Progenitor cell of endocrine pancreas (in vitro differentiated cells): Measurements from ENCODE around the gene STING1. TPM values are rescaled to one million over a fixed set of nuclear protein-coding genes. Genes with fewer than 3 reads are reported as not detected.
"Not testable (repeated sequence)": the region's sequence is repeated elsewhere in the genome, so short reads cannot be mapped to it uniquely, and the experiment has no call there.

Experiments used
- DNase-seq: peaks from one replicate; pipeline ENCODE4 v3.0.0; 2021; ENCODE audit warnings: low spot score; ENCODE audit not compliant: unreplicated experiment
- H3K27ac Mint-ChIP-seq: 2 replicates; pipeline ENCODE4 v1.8.0; 2021; ENCODE audit warnings: mild to moderate bottlenecking, moderate library complexity, mixed read lengths
- H3K27me3 Mint-ChIP-seq: 2 replicates; pipeline ENCODE4 v1.8.0; 2021; ENCODE audit warnings: mixed read lengths
- H3K36me3 Mint-ChIP-seq: 2 replicates; pipeline ENCODE4 v1.8.0; 2022; ENCODE audit warnings: mixed read lengths; ENCODE audit not compliant: insufficient read depth
- H3K4me1 Mint-ChIP-seq: 2 replicates; pipeline ENCODE4 v1.8.0; 2021; ENCODE audit warnings: low read depth, mixed read lengths
- H3K4me3 Mint-ChIP-seq: 2 replicates; pipeline ENCODE4 v1.8.0; 2021; ENCODE audit warnings: low read depth, mild to moderate bottlenecking, moderate library complexity, mixed read lengths
- H3K9me3 Mint-ChIP-seq: 2 replicates; pipeline ENCODE4 v1.8.0; 2021; ENCODE audit warnings: low read depth, mixed read lengths
- total RNA-seq: library from RNA; stranded (reverse); gene quantifications from 2 replicates; pipeline ENCODE4 v1.2.1, GENCODE V29; 2021
- TF ChIP-seq, protein P1 (sequence below): fragments of 200-600 bp; sonication (generic); IDR thresholded peaks from one replicate; pipeline ENCODE4 v1.5.0; 2021; ENCODE audit warnings: antibody characterized with exemption, mild to moderate bottlenecking; ENCODE audit not compliant: unreplicated experiment

STING1 gene
- total RNA-seq, 1 donor from 2014 or later = not detected

DNA sequence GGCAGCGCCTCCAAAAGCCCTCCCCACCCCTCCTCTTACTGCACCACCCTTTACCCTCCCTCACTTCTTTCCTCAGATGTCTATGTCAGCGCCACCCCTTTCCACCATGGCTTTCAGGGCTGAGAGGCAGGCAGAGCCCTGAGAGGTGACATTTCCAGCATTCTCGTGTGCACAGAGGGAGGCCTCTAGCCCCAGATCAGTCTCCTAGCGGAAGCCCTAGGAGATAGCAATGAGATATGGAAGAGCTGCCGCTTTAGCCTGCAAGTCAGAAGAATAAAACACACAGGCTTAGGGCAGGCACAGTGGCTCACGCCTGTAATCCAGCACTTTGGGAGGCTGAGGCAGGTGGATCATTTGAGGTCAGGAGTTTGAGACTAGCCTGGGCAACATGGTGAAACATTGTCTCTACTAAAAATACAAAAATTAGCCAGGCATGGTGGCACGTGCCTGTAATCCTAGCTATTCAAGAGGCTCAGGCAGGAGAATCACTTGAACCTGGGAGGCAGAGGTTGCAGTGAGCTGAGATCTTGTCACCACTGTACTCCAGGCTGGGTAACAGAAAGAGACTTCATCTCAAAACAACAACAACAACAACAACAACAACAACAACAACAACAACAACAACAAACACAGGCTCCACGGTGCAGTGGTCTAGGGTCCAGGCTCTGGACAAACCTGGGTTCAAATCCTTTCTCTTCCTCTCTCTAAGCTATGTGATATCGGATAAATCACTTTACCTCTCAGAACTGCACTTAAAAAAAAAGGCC, 3.7 kb downstream of the STING1 start:
- H3K27ac Mint-ChIP-seq, H3K4me1 Mint-ChIP-seq, H3K4me3 Mint-ChIP-seq, H3K9me3 Mint-ChIP-seq, DNase-seq, H3K36me3 Mint-ChIP-seq, H3K27me3 Mint-ChIP-seq: not testable (repeated sequence)
- TF ChIP-seq, protein P1, sequence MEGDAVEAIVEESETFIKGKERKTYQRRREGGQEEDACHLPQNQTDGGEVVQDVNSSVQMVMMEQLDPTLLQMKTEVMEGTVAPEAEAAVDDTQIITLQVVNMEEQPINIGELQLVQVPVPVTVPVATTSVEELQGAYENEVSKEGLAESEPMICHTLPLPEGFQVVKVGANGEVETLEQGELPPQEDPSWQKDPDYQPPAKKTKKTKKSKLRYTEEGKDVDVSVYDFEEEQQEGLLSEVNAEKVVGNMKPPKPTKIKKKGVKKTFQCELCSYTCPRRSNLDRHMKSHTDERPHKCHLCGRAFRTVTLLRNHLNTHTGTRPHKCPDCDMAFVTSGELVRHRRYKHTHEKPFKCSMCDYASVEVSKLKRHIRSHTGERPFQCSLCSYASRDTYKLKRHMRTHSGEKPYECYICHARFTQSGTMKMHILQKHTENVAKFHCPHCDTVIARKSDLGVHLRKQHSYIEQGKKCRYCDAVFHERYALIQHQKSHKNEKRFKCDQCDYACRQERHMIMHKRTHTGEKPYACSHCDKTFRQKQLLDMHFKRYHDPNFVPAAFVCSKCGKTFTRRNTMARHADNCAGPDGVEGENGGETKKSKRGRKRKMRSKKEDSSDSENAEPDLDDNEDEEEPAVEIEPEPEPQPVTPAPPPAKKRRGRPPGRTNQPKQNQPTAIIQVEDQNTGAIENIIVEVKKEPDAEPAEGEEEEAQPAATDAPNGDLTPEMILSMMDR = peak; percentile 7

DNA sequence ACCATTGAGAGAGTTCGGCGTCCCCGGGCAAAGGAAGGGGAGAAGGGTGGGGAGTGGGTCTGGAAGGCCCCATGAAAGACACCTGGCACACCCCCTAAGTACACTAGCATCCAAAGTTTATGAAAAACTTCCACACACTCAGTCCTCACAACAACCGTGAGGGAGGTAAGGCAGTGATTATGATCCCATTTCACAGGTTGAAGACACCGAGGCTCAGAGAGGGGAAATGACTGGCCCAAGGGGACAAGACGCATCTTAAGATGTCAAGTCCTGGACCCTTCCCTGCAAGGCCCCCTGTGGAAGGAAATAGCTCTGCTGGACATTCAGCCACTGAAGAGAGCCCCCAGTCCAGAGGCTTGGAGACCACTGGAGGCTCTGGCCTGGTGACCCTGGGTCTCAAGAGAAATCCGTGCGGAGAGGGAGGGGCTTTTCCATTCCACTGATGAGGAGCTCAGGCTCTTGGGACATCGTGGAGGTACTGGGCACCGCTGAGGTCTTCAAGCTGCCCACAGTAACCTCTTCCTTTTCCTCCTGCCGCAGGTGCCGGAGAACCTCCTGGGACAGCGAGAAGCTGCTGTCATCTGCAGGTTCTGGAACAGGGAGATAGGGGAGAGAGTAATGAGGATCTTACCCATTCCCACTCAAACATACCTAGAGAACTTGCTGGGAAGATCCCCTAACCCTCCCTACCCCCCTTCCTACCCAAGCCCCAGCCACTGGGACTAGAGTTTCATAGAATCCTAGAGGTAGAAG, 6.5 kb downstream of the STING1 start:
- H3K4me3 Mint-ChIP-seq = no peak overlapping the region
- no peak overlapping the region for H3K27ac Mint-ChIP-seq
- TF ChIP-seq, protein P1 = no peak
- no peaks in the 10 kb centered on the region for H3K9me3 Mint-ChIP-seq
- no peaks in the 10 kb centered on the region for H3K4me1 Mint-ChIP-seq
- H3K36me3 Mint-ChIP-seq = no peaks in the 10 kb centered on the region
- no peak for DNase-seq
- H3K27me3 Mint-ChIP-seq = peaks cover 13% of the 10 kb centered on the region

DNA sequence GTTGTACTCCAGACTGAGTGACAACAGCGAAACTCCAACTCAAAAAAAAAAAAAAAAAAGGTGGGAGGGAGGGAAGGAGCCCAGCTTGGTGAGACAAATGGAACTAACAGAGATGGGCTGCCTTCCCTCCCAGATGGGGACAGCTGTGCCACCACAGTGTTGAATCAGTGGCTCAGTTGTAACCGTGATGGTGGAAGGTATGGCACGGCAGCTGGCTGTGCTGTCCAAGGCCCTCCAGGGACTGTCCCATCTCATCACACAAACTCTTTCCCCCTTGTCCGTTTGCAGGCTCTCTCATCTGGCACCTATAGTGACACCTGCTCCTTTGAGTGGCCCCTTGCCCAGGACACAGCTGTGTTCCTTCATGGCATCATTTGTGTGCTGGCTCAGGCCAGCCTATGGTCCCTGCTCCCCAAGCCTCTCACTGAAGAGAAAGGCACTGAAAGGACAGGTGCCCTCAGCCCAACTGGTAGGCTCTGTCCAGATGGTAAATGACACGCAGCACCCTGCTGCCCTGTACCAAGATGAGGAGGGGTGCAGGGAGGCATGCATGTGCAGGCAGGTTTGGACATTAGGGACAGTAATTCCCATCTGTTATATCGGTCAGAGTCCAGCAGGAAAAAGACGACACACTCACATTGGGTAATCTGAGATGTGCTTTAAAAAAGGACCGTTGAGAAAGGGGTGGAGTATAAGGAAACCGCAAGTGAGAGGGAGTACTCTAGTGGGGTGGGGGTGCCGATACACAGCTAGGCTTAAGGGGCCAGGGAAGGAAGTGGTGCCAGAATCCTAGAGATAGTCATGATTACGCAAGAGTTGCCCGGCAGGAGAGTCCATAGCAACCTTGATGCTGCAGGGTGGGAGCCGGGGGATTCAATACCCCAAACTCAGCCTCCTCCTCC, 7.4 kb downstream of the STING1 start:
- TF ChIP-seq, protein P1 = no peak
- Mint-ChIP-seq H3K4me1 (no peaks in the 10 kb centered on the region), H3K36me3 (no peaks in the 10 kb centered on the region), H3K27ac (no peak overlapping the region), H3K4me3 (no peak overlapping the region), H3K9me3 (no peaks in the 10 kb centered on the region), H3K27me3 (peaks cover 13% of the 10 kb centered on the region)
- no peak for DNase-seq

DNA sequence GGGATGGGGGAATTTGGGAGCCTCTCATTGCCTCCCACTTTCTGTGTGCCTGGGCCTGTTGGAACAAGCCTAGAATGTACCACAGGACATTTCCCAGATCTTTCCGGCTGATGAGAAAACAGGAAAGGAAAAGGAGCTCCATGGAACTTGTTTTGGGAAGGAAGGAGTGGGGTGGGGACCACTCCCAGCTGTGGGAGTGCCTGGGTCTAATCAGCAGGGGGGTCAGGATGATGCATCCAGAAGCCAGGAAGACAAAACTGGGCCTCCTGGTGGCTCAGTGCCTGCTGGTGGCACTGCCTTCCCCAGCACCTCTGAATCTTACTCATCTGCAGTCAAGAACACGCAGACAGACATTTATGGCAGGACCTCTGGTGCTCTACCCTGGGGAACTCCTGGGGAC, 9.0 kb downstream of the STING1 start:
- Mint-ChIP-seq H3K36me3 (no peaks in the 10 kb centered on the region), H3K4me3 (no peak overlapping the region), H3K4me1 (no peaks in the 10 kb centered on the region), H3K27ac (no peak overlapping the region), H3K9me3 (no peaks in the 10 kb centered on the region), H3K27me3 (peaks cover 17% of the 10 kb centered on the region)
- DNase-seq = no peak
- TF ChIP-seq, protein P1 = no peak

GRCh38 chr5:139473105-139473504, 9.5 kb downstream of the STING1 start:
- DNase-seq = no peak
- no peak overlapping the region for H3K4me3 Mint-ChIP-seq
- H3K27ac Mint-ChIP-seq = no peak overlapping the region
- no peaks in the 10 kb centered on the region for H3K36me3 Mint-ChIP-seq
- no peaks in the 10 kb centered on the region for H3K9me3 Mint-ChIP-seq
- no peaks in the 10 kb centered on the region for H3K4me1 Mint-ChIP-seq
- H3K27me3 Mint-ChIP-seq = peaks cover 19% of the 10 kb centered on the region
- TF ChIP-seq, protein P1 = no peak
